Lung (tissue), 12 donors: ENCODE data around the gene KPTN. TPM values are rescaled to one million over a fixed set of nuclear protein-coding genes. Genes with fewer than 3 reads are reported as not detected.

Source experiments
- ATAC-seq: fragments of 200-7000 bp; cut with Tn5 transposase; one replicate; pipeline ENCODE4 v1.9.1; 2020; ENCODE audit warnings: moderate number of reproducible peaks; ENCODE audit not compliant: insufficient read depth, low FRiP score
- DNase-seq, 3 donors: peaks; one replicate each; pipeline ENCODE4 v3.0.0-alpha.2; 2013 to 2017
- H3K27ac ChIP-seq, 2 donors: one replicate each; pipeline ENCODE4 v1.5.1; 2013; ENCODE audit warnings: mild to moderate bottlenecking in 2 of 2, moderate library complexity in 2 of 2, control low read depth in 1 of 2, inconsistent platforms in 1 of 2, low read depth in 1 of 2, low read length in 1 of 2
- H3K27me3 ChIP-seq, 3 donors: one replicate each; pipeline ENCODE4 v1.5.1; 2013; ENCODE audit warnings: low read length in 2 of 3; ENCODE audit not compliant: control insufficient read depth in 3 of 3, insufficient read depth in 3 of 3
- H3K36me3 ChIP-seq, 4 donors: one replicate each; pipeline ENCODE4 v1.5.1; 2013; ENCODE audit warnings: low read length in 4 of 4, mild to moderate bottlenecking in 1 of 4, moderate library complexity in 1 of 4; ENCODE audit not compliant: control insufficient read depth in 4 of 4, insufficient read depth in 4 of 4
- H3K4me1 ChIP-seq, 5 donors: one replicate each; pipeline ENCODE4 v1.5.1; 2013; ENCODE audit warnings: low read length in 5 of 5, mild to moderate bottlenecking in 2 of 5, moderate library complexity in 1 of 5; ENCODE audit not compliant: control insufficient read depth in 5 of 5, insufficient read depth in 5 of 5
- H3K4me3 ChIP-seq: one replicate; pipeline ENCODE4 v1.5.1; 2013; ENCODE audit warnings: mild to moderate bottlenecking, control low read depth, moderate library complexity
- H3K9ac ChIP-seq, 2 donors: one replicate each; pipeline ENCODE4 v1.5.1; 2013; ENCODE audit warnings: low read length in 2 of 2, control low read depth in 1 of 2; ENCODE audit not compliant: insufficient read depth in 1 of 2
- H3K9me3 ChIP-seq, 4 donors: one replicate each; pipeline ENCODE4 v1.5.1; 2013; ENCODE audit warnings: low read length in 3 of 4, mild to moderate bottlenecking in 1 of 4, moderate library complexity in 1 of 4; ENCODE audit not compliant: control insufficient read depth in 4 of 4, insufficient read depth in 3 of 4
- WGBS, 2 donors: extraction: QIAGEN DNeasy Blood & Tissue Kit; methylation state at CpG; one replicate each; pipeline ENCODE4 v1.1.7; 2013; 5-methylcytosine and 5-hydroxymethylcytosine counted together
- polyA plus RNA-seq, 2 donors: library from polyadenylated mRNA; stranded (reverse); fragments of 200-250 nt; gene quantifications; one replicate each; pipeline ENCODE4 v1.2.1, GENCODE V29; 2013
- total RNA-seq, 2 donors: library from RNA; depleted of rRNA in 1 of 2; stranded (reverse); fragments of >200 nt in 1 of 2; gene quantifications; one replicate each; pipeline ENCODE4 v1.2.1, GENCODE V29; 2014 to 2021
- TF ChIP-seq, protein P1 (sequence below): IDR thresholded peaks from 2 replicates; pipeline ENCODE4 v1.5.1; 2012; ENCODE audit warnings: mild to moderate bottlenecking; ENCODE audit errors: control extremely low read depth, extremely low read depth
- donor health status: control.
- donor health status: control.
- donor health status: Bipolar disorder and iron deficiency.
- donor health status: healthy.
- donor health status: DM: yes; HTN: yes; CAD: no.

Gene KPTN
- total and polyA plus RNA-seq, 4 donors: 4.6 to 15.7 (median 12.9) TPM

DNA sequence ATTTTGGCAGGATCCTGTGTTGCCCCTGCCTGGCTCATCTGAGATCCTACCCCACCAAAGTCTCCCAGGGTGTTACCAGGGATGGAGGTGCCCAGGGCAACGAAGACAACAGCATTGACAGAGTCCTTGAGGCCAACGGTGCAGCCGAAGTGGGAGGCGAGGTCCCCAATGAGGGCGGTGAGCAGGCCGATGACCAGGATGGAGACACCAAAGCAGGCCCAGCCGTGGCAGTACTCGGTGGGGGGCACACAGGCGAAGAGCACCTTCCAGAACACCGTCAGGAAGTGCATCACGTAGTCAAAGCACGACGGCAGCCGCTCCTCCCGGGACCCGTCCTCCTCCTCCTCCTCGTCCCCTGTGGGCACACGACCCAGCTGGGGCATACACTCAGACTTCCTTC lies 51.9 kb downstream of the KPTN start:
- Histone ChIP-seq H3K27ac (no peak overlapping the region), H3K9me3 (no peaks in the 10 kb centered on the region), H3K9ac (no peak overlapping the region), H3K4me1 (peaks cover 0 to 18% (median 2%) of the 10 kb centered on the region in 5 donors), H3K36me3 (no peaks in the 10 kb centered on the region), H3K4me3 (no peak overlapping the region), H3K27me3 (peaks cover 0 to 29% (median 28%) of the 10 kb centered on the region in 3 donors)
- TF ChIP-seq, protein P1, sequence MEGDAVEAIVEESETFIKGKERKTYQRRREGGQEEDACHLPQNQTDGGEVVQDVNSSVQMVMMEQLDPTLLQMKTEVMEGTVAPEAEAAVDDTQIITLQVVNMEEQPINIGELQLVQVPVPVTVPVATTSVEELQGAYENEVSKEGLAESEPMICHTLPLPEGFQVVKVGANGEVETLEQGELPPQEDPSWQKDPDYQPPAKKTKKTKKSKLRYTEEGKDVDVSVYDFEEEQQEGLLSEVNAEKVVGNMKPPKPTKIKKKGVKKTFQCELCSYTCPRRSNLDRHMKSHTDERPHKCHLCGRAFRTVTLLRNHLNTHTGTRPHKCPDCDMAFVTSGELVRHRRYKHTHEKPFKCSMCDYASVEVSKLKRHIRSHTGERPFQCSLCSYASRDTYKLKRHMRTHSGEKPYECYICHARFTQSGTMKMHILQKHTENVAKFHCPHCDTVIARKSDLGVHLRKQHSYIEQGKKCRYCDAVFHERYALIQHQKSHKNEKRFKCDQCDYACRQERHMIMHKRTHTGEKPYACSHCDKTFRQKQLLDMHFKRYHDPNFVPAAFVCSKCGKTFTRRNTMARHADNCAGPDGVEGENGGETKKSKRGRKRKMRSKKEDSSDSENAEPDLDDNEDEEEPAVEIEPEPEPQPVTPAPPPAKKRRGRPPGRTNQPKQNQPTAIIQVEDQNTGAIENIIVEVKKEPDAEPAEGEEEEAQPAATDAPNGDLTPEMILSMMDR: no peak
- ATAC-seq (no peak), DNase-seq (no peak)
- WGBS, 2 donors: 56 to 59% methylated on average over 18 of the region's 18 CpGs

GRCh38 chr19:47430041-47430802 lies 53.8 kb downstream of the KPTN start:
- TF ChIP-seq, protein P1: no peak
- no peaks in the 10 kb centered on the region for H3K9me3 ChIP-seq
- DNase-seq: peak in 2 of 3 donors; percentile 35 to 38
- H3K27ac ChIP-seq: no peak overlapping the region
- no peaks in the 10 kb centered on the region for H3K36me3 ChIP-seq
- WGBS, 2 donors: 5 to 6% methylated on average over 63 to 69 of the region's 69 CpGs
- peaks cover 0 to 18% (median 2%) of the 10 kb centered on the region in 5 donors for H3K4me1 ChIP-seq
- H3K4me3 ChIP-seq: no peak overlapping the region
- no peak for ATAC-seq
- H3K27me3 ChIP-seq: peaks cover 0 to 33% (median 32%) of the 10 kb centered on the region in 3 donors
- no peak overlapping the region for H3K9ac ChIP-seq

GRCh38 chr19:47429140-47429793 lies 54.8 kb downstream of the KPTN start:
- no peak overlapping the region for H3K4me3 ChIP-seq
- no peak overlapping the region for H3K27ac ChIP-seq
- TF ChIP-seq, protein P1: no peak

More at GRCh38 chr19:47429140-47429793, 54.8 kb downstream of the KPTN start:
- Histone ChIP-seq H3K9me3 (peaks cover 0 to 2% (median 0%) of the 10 kb centered on the region in 4 donors), H3K27me3 (peaks cover 0 to 38% (median 32%) of the 10 kb centered on the region in 3 donors), H3K9ac (no peak overlapping the region), H3K36me3 (no peaks in the 10 kb centered on the region), H3K4me1 (peaks cover 0 to 18% (median 2%) of the 10 kb centered on the region in 5 donors)
- WGBS, 2 donors: 14 to 18% methylated on average over 20 of the region's 20 CpGs
- ATAC-seq: no peak
- DNase-seq: no peak
